HG03025 (cell line): ENCODE data around the gene DRICH1.
"Not testable (repeated sequence)": the region's sequence is repeated elsewhere in the genome, so short reads cannot be mapped to it uniquely, and the experiment has no call there.

Experiments used
- ATAC-seq: cut with Tn5 transposase; IDR thresholded peaks from one replicate; pipeline ENCODE4 v1.9.1; 2021; ENCODE audit warnings: mild to moderate bottlenecking, moderate library complexity; ENCODE audit not compliant: unreplicated experiment, low FRiP score

DRICH1 gene

DNA sequence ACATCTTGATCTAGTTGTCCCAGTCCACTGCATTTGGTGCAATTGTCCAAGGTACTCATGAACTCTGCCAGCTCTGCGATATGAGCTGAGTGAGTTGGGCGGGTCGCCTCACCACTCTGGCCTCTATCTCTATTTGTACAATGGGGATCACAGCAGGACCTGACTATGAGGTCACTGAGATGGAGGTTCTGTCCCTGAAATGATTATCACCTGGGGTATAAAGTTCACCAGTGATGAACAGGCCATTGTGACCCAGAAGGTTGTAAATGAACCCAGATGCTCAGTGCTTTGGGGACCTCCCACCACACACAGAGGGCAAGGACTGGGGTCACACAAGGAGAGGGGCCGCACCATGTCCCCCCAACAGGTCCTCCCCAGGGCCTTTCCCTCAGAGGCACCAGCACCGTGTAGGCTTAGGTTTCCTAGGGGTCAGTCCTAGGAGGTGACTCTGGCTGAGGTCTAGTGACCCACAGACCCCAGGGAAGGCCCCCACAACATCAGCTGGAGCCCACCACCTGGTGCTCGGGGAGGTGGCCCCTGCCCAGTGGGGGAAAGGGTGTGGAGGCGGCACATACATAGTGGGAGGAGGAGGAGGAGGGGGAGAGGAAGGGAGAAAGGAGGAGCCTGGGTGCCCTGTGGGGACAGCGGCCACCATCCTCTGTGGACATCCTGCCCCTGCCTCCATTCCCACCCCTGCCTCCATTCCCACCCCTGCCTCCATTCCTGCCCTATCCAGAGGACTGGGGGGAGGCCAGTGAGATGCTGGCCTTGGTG, 27.0 kb downstream of the DRICH1 start:
- no peak for ATAC-seq

DNA sequence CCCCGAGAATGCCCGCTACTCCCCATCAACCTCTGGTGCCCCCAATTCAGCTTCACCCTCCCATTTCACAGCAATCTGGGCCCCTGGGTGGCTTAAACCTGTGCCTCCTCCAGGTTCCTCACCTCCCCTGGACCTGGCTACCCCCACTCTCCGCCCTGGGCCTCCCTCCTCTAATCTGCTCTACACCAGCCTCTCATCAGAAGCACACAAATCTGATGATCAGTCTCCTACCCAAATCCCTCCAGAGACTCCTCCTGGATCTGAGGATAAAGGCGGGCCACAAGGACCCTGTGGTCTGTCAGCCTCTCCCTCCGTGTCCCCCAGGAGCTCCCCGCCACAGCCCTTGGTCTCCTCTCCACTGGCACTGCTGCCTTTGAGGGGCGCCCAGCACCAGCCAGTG, 28.9 kb downstream of the DRICH1 start:
- no peak for ATAC-seq

DNA sequence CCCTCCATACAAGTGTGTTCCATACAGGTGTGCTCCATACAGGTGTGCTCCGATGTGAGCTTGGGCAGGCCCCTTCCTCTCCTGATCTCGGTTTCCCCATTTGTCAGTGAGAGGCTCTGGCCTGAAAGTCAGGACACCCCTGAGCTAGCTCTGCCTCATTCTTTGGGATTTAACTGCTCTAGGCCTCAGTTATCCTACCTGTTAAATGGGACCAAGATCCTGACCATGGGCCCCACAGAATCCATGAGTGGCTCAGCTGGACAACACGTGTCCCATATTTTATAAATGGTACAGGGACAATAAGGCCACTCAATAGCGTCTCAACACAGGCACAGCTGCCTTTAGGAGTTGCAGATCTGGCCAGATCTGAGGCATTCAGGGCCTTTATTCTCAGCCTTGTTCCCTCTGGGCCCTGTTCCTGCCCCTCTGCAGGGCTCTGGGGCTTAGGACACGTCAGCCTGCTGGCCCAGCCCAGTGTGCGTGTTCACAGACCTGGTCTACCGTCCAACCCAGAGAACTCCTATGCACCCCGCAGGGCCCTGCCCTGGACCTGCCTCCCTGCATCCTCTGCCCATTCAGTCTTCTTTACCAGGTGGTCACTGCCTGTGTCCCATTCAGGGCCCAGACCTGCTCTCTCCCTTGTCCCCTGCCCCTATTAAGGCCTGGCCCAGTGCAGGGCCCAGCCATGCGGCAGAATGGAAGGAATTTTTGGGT, 33.2 kb downstream of the DRICH1 start:
- ATAC-seq, result no peak

DNA sequence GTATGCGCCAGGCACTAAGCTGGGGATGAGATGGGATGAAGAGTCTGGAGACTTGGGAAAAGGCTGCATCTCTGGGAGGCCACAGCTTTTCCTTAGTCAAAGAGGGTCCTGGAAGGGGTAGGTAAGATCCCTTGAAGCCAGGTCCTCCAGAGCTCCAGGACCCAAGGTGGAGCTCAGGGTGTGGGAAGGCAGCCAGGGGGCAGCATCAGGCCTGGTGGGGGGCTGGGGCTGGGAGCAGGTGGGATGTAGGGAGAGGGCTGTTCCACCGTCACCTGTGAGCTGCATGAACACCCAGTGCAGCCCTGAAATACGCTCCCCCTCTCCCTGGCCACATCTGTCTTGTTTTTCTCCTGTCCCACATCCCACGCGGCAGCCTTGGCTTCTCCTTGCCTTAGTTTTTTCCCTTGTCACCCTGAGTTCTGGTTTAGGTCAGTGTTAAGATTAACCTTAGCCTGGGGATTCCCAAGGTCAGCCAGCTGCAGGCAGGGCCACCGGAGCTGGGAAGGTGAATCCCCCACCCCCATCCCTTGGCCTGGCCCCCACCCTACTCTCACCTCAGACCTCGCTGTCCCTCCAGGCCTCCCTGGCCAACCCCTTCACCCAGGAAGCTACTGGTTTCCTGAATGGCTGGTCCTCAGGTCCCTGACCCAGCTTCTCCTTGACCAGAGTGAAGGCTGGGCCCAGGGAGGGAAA, 34.4 kb downstream of the DRICH1 start:
- ATAC-seq, result not testable (repeated sequence)

DNA sequence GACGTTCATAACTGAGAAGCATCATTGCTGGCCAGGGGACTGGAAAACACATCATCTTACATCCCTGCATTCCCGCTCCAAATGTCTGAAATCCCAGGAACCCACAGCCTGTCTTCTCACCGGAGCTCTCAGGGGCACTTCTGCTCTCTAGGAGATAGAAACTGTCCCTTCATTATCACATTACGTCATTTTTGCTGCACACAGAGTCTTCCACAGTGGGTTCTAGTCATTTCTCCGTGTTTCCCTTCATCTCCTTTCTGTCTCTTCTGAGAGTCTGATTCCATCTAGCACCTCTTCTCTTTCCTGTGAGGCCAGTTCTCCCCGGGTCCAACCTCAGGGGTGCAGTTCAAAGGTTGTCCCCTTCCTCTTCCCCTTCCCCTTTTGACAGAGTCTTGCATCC, 36.2 kb downstream of the DRICH1 start:
- ATAC-seq, result not testable (repeated sequence)

DNA sequence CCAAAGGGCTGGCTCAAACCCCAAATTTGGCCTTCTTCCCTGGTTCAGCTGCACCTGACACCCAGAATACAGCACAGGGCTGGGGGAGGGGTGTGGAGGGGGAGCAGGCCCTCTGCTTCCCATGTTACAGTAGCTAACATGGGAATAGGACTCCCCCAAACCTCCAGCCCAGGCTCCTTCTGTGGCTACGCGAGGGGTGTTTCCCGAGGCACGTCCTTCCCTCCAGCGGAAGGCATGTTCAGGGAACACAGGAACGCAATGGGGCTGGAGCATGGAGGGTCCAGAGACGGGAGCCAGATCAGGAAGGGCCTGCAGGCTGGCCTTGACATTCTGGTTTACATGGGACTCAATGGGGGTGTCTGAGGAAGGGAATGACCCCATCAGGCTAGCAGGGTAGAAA, 40.3 kb downstream of the DRICH1 start:
- ATAC-seq, result no peak

DNA sequence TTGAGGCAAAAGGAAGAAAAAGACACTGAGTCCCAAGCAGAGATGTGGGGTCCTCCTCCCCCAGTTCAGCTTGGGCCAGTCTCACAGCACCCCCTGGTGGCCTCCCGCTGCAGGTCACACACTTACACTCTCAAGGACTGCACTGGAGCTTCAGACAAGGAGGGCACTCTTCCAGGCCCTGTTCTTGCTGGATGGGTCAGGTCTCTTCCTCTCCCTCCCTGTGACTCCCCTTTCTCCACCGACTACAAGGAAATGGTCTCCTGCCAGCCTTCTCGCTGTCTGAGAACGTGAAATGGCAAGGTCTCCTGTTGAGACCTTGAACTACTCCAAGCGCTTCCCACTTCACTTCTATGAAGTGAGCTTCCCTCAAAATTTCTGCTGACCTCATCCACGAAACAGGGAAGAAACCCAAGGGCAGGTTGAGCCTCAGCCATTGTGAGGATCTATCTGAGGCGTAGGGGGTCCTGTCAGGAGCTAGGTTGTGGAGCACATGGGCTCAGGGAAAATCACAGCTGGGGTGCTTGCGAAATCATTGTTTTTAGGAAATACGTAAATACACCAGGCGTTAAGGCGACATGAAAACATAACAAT, 40.8 kb downstream of the DRICH1 start:
- no peak for ATAC-seq

DNA sequence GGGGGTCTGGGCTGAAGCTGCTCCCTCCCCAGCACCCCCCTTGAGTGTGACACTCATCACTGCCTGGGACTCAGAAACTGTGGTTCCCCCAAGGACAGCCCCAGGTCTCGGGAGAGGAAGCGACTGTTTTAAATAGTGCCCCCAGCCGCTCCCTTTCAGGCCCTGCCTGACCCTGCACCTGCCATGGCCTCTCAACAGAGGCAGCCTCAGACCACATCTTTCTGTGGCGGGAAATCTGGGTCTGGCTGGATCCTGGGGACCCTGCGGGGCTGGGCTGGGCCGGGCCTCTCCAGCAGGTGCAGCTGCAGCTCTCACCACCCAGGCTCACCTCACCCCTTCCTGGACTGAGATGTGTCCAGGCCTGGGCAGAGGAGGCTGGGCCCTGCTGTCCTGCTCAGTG, 48.3 kb downstream of the DRICH1 start:
- ATAC-seq, result no peak

DNA sequence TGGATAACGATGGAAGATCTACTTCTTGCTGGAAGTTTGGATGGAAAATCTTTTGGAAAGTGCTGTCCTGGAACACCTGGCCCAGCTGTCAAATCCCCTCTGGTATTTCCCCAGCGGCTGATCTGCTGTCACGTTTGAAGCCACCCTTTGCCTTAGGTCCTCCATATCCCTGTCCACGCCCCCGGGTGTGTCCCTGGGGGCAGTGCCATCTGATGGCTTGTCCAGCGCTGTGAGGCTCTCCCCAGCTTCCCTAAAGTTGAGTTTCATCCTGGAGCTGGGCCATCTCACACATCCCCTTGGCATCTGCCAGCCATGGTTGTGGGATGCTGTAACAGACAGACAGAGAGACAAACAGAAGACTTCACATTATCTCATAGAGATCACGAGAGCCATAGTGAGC, 49.0 kb downstream of the DRICH1 start:
- no peak for ATAC-seq

DNA sequence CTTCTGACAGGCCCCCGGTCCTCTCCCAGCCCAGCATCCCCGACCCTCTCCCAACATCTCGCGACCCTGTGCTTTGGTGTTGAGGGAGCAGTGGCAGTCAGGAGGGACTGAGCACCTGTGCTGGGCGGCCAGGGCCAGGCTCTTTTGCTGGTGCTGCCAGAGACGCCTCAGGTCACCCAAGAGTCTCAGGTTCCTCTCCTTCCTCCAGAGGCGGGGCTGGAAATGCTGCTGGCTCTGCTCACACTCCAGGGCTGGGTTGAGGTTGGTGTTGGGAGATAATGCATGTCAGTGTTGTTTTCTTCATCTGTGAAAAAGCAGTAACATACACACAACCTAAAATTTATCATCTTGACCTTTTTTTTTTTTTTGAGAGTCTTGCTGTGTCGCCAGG, 50.9 kb downstream of the DRICH1 start:
- no peak for ATAC-seq

DNA sequence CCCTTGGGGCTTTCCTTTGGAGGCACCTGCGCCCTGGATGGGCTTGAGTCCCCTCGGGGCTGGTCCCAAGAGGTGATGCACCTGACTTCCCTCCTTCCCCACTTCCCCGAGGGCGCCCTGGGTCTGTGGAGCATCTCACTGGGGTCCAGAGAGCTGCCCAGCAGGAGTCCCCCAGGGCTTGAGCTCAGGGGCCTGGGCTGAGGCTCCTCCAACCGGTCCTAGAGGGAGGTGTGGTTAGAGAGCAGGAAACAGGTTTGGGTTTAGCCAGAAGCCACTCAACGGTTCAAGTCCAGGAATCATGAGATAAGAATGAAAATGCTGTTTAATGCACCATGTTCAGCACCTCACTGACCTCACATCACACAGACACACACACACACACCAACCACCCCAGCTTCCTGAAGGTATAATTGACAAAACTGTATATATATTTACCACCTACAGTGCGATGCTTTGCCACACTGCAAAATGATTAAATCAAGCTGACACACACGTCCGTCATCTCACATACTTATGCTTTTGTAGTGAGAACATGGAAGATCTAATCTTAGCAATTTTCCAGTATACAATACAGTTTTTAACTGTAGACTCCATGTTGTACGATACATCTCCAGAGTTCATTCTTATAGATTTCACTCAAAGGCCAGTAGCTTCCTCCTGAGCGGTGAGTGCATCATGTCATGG, 51.4 kb downstream of the DRICH1 start:
- no peak for ATAC-seq

DNA sequence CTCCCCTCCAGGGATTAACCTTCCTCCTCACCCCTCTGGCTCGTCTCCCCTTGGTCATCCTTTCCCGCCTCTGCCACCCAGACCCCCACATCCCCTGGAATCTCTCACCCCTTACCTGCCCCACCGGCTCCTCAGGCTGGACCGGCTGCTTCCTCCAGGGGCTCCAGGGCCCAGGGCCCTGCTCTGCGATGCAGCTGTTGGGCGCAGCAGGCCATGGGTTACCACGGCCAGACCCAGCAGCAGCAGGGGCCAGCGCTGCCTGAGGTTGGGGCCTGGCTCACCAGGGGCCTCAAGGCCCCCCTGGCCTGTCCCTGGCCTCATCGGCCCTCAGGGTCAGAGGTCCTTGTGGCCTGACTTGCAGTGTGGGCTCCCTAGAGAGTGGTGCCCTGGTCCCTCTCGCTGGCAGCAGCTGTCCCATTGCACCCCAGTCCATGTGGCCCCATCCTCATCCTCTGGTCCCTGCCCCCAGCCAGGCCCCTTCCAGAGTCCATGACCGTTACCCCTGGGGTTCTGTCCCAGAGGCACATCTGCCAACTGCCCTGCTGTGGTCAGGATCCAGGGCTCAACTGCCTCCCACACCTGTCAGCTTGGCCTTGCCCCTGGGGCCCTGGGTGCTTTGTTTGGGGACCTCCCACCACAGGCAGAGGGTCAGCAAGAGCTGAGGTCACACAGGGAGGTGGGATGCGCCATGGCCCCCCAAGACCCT, 52.1 kb downstream of the DRICH1 start, which contains the start of gene IGLL1:
IGLL1 (minus strand) TSS at position 421 of the 706 bp plus-strand sequence; CDS start at position 321, 100 bp downstream.
- ATAC-seq, result no peak

DNA sequence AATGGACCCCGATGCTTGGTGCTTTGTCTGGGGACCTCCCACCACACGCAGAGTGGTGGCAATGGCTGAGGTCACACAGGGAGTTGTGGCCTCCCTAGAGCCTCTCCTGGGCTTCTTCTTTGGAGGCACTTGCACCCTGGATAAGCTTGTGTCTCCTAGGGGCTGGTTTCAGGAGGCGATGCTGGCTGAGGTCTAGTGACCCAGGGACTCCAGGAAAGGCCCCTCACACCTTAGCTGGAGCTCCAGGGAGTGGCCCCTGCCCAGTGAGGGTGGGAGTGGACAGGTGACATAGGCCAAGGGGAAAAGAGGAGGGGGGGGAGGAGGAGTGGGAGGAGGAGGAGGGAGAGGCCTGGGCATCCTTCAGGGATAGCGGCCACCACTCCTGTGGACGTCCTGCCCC, 52.8 kb downstream of the DRICH1 start:
- no peak for ATAC-seq

DNA sequence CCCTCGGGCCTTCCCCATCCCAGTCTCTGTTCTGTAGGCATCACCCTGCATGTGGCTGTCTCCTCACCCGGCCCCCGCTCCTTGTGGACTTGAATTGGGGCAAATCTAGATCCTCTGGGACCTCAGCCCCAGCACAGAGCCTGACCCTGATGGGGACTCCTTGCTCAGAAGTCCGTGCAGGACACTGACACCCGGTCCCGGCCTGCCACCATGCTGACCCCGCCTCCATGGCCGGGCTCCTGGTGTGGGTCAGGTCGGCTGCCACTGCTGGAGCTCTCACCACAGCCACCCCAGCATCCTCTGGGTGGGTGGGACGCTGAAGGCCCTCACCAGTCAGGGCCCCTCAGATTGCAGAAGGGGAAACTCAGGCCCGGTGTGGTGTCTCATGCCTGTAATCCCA, 53.8 kb downstream of the DRICH1 start:
- no peak for ATAC-seq

DNA sequence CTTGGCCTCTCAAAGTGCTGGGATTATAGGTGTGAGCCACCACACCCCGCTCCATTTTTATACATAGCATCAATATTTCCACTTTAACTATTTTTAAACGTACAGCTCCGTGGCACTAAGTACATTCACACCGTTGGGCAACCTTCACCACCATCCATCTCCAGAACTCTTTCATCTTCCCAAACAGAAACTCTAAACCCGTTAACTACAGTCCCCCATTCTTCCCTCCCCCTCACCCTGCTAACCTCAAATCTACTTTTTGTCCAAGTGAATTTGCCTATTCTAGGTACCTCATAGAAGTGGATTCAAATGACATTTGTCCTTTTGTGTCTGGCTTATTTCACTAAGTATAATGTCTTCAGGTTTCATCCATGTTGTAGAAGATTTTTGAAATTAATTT, 55.4 kb downstream of the DRICH1 start:
- ATAC-seq, result no peak

DNA sequence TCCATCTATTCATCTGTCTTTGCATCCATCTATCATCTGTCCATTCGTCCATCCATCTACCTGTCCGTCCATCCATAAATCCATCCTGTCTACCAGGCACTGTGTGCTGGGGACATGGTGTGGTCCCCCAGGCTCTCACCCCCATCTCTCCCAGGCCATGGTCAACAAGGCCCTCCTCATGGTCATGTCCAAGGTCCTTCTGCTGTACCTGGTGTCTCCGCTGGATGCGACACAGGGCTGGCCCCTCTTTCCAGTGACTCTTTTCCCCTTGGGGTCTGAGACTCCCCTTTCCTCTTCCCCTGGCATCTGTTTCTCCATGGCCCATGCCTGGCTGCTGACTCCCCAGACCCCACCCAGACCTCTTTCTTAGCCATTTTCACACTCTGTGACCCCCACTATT, 56.5 kb downstream of the DRICH1 start:
- no peak for ATAC-seq

DNA sequence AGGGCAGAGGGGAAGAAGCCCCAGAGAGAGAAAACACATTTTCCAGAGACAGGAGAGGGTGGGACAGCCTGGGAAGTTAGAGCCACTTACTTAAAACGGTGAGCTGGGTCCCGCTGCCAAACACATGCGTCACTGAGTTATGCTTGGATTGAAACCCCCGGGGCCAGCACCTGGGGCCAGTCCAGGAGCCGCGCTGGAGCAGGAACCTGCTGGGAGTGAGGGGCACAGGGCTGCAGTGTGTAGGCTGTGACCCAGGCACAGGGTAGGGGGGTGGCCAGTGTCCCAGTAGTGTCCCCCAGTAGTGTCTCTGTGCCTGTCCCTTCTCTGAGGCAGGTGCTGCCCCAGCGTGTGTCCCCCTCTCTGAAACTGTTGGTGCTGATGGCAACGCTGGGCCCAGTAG, 57.2 kb downstream of the DRICH1 start:
- no peak for ATAC-seq

DNA sequence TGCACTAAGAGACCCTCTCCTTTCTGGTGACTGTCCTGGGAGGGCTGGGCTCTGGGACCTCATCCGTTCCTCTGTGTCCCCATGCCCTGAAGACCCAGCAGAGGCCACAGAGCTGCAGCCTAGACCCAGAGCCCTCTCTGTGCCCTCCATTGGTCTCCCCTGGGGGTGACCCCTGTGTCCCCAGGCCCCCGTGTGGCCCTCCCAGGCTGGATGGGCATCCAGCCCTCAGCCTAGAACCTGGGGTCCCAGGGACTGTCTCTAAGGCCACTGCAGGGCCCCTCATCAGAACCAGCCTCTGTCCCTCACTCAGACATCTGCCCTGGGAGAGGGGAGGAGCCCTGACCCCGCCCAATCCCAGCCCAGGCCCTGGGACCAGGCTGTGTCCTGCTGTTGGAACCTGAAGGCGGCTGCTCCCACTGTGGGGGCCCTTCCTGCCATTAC, 57.7 kb downstream of the DRICH1 start:
- no peak for ATAC-seq

DNA sequence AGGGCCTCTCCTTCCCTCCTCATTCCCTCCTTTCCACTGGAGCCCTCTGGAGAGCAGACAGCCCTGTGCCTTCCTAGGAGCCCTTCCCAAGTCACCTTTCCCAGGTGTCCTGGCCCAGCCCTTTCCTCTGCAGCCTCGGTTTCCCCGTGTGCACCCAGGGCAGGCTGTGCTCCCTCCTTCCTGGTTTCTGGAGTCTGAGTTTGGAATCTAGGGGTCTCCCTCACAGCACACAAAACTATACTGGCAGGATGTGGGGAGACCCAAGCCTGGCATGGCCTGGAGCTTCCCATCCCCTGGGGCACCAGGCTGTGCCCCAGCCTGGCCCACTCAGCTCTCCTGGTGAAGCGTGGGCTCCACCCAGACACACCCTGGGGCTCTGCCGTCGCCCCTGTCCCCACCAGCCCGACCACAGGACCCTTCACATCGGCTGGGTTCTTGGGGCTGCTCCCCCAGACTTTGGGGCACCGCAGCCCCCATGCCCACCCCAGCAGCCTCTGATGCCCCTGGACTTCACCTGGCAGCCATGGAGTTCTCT, 58.4 kb downstream of the DRICH1 start:
- not testable (repeated sequence) for ATAC-seq

DNA sequence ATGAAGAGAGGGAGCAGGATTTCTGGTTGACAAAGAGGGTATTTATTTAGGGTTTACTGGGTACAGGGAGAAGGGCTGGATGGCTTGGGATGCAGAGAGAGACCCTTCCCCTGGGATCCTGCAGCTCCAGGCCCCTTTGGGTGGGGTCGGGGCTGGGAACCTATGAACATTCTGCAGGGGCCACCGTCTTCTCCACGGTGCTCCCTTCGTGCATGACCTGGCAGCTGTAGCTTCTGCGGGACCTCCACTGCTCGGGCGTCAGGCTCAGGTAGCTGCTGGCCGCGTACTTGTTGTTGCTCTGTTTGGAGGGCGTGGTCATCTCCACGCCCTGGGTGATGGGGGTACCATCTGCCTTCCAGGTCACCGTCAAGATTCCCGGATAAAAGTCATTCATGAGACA, 59.0 kb downstream of the DRICH1 start:
- ATAC-seq, result not testable (repeated sequence)
